ENCODE data around the gene TMEM52B.

DNA sequence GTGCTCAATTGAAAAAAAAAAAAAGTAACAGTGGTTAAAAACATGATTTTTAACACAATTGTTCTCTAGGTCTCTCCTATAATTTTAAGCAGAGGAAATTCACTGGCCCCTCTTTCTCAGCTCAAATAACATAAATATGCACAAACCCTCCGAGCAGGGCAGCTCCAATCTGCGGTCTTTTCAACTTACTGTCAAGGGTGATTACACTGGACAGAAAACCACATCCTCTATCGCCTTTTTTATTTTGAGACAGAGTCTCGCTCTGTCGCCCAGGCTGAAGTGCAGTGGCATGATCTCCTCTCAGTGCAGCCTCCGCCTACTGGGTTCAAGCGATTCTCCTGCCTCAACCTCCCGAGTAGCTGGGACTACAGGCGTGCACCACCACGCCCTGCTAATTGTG, 17.4 kb downstream of the TMEM52B start:
- no peak for TF ChIP-seq CTCF (IDR thresholded peaks at IDR 0.05)
- TF ChIP-seq POLR2A (IDR thresholded peaks at IDR 0.05; ENCODE audit: low read depth): no peak
- TF ChIP-seq EP300 (IDR thresholded peaks at IDR 0.05): no peak

All from esophagus muscularis mucosa (tissue), 4 donors.